Panc1 (cell line): ENCODE results near the gene PDE10A.
"Not testable (repeated sequence)": the region's sequence is repeated elsewhere in the genome, so short reads cannot be mapped to it uniquely, and the experiment has no call there.

Source experiments
- POLR2AphosphoS5 ChIP-seq: IDR thresholded peaks from 2 replicates; pipeline ENCODE4 v1.6.1; 2012; ENCODE audit warnings: mild to moderate bottlenecking, low read depth, low read length, moderate library complexity
- REST ChIP-seq, 2 experiments: IDR thresholded peaks; 2 replicates each; pipeline ENCODE4 v1.6.1; 2011 to 2012; ENCODE audit warnings: low read depth in 2 of 2, control low read depth in 1 of 2, low read length in 1 of 2, mild to moderate bottlenecking in 1 of 2, moderate library complexity in 1 of 2; ENCODE audit not compliant: insufficient read depth in 1 of 2
- SIN3A ChIP-seq: IDR thresholded peaks from 2 replicates; pipeline ENCODE4 v1.6.1; 2012; ENCODE audit warnings: low read depth, mild to moderate bottlenecking, low read length, moderate library complexity, borderline replicate concordance; ENCODE audit not compliant: insufficient read depth
- TCF7L2 ChIP-seq: IDR thresholded peaks from 2 replicates; pipeline ENCODE4 v1.6.1; 2011; ENCODE audit warnings: mild to moderate bottlenecking, low read depth, low read length, inconsistent platforms
- TF ChIP-seq, protein P1 (sequence below): fragments of 450-650 bp; IDR thresholded peaks from 2 replicates; pipeline ENCODE4 v1.5.1; 2017; ENCODE audit warnings: mild to moderate bottlenecking

DNA sequence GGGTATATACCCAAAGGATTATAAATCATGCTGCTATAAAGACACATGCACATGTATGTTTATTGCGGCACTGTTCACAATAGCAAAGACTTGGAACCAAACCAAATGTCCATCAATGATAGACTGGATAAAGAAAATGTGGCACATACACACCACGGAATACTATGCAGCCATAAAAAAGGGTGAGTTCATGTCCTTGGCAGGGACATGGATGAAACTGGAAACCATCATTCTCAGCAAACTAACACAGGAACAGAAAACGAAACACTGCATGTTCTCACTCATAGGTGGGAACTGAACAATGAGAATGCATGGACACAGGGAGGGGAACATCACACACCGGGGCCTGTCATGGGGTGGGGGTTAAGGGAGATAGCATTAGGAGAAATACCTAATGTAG is 70.1 kb downstream of the PDE10A start:
- TF ChIP-seq POLR2AphosphoS5; REST (IDR thresholded peaks at IDR 0.05; ENCODE audit: insufficient read depth in 1 of 2, low read depth in 2 of 2, low read length in 1 of 2); SIN3A; TCF7L2: not testable (repeated sequence)
- TF ChIP-seq, protein P1, sequence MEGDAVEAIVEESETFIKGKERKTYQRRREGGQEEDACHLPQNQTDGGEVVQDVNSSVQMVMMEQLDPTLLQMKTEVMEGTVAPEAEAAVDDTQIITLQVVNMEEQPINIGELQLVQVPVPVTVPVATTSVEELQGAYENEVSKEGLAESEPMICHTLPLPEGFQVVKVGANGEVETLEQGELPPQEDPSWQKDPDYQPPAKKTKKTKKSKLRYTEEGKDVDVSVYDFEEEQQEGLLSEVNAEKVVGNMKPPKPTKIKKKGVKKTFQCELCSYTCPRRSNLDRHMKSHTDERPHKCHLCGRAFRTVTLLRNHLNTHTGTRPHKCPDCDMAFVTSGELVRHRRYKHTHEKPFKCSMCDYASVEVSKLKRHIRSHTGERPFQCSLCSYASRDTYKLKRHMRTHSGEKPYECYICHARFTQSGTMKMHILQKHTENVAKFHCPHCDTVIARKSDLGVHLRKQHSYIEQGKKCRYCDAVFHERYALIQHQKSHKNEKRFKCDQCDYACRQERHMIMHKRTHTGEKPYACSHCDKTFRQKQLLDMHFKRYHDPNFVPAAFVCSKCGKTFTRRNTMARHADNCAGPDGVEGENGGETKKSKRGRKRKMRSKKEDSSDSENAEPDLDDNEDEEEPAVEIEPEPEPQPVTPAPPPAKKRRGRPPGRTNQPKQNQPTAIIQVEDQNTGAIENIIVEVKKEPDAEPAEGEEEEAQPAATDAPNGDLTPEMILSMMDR: not testable (repeated sequence)
